Cardiac fibroblast (primary cell): ENCODE data around the gene KRT6C.

Source experiments
- DNase-seq, 2 donors: peaks; one replicate each; pipeline versions ENCODE4 v3.0.0 to v3.0.0-alpha.2; 2010; ENCODE audit warnings: low read depth in 2 of 2
- H3K4me3 ChIP-seq, 2 donors: replicated peaks in 1 of 2; 1 replicate in 1 of 2; 2 replicates in 1 of 2; pipeline ENCODE4 v1.5.1; 2011; ENCODE audit warnings: low read depth in 2 of 2, low read length in 2 of 2, mild to moderate bottlenecking in 2 of 2, moderate library complexity in 1 of 2
- CTCF ChIP-seq: IDR thresholded peaks from one replicate; pipeline ENCODE4 v1.5.1; 2011; ENCODE audit warnings: low read depth, mild to moderate bottlenecking, low read length, inconsistent platforms

KRT6C gene

GRCh38 chr12:52477651-52478050 is 4.0 kb upstream of the KRT6C start:
- no peak for TF ChIP-seq CTCF
- DNase-seq: no peak
- no peak overlapping the region for H3K4me3 ChIP-seq

- no peak overlapping the region for H3K4me3 ChIP-seq
- DNase-seq: no peak
- TF ChIP-seq CTCF: no peak
Observed at GRCh38 chr12:52474212-52474611, 607 bp upstream of the KRT6C start.

GRCh38 chr12:52469853-52470252 is 3.8 kb downstream of the KRT6C start:
- no peak for DNase-seq
- no peak for TF ChIP-seq CTCF
- no peak overlapping the region for H3K4me3 ChIP-seq

- no peak for TF ChIP-seq CTCF
- no peak overlapping the region for H3K4me3 ChIP-seq
- peak in 1 of 2 donors; percentile 3 for DNase-seq
Observed at GRCh38 chr12:52464897-52465296, 8.7 kb downstream of the KRT6C start.

- TF ChIP-seq CTCF: no peak
- H3K4me3 ChIP-seq: no peak overlapping the region
- DNase-seq: no peak
Observed at GRCh38 chr12:52461693-52462092, 11.9 kb downstream of the KRT6C start.

- no peak for TF ChIP-seq CTCF
Observed at GRCh38 chr12:52458861-52459260, 14.7 kb downstream of the KRT6C start.

GRCh38 chr12:52455821-52456220 is 17.8 kb downstream of the KRT6C start:
- no peak overlapping the region for H3K4me3 ChIP-seq
- peak; percentile 45 to 86 for DNase-seq
- TF ChIP-seq CTCF: no peak

More at GRCh38 chr12:52458861-52459260, 14.7 kb downstream of the KRT6C start:
- DNase-seq: no peak
- H3K4me3 ChIP-seq: no peak overlapping the region
